Neural cell (in vitro differentiated cells): ENCODE data around the gene ATP11B. TPM values are rescaled to one million over a fixed set of nuclear protein-coding genes. Genes with fewer than 3 reads are reported as not detected.

Experiments
- H2AFZ ChIP-seq: fragments of 200-600, 300-800 bp; sonication (generic), shearing (Covaris generic); 2 replicates; pipeline ENCODE4 v1.6.0; 2014; ENCODE audit warnings: low read depth, mild to moderate bottlenecking, antibody characterized with exemption, low read length, moderate library complexity
- H3F3A ChIP-seq: fragments of 200-600 bp; shearing (Covaris generic); 2 replicates; pipeline ENCODE4 v1.6.1; 2016; ENCODE audit warnings: mild to moderate bottlenecking, moderate library complexity, mixed read lengths, antibody characterized with exemption, low read length; ENCODE audit not compliant: insufficient read depth, poor library complexity, severe bottlenecking
- H3K27ac ChIP-seq: fragments of 200-600, 300-800 bp; sonication (generic), shearing (Covaris generic); 2 replicates; pipeline ENCODE4 v1.5.1; 2014; ENCODE audit warnings: mild to moderate bottlenecking, low read length, moderate library complexity
- H3K27me3 ChIP-seq: fragments of 300-800, 200-600 bp; sonication (generic), shearing (Covaris generic); 2 replicates; pipeline ENCODE4 v1.6.0; 2014; ENCODE audit warnings: mild to moderate bottlenecking, low read depth, low read length, moderate library complexity; ENCODE audit not compliant: insufficient read depth
- H3K36me3 ChIP-seq: fragments of 300-800, 200-600 bp; sonication (generic), shearing (Covaris generic); 2 replicates; pipeline ENCODE4 v1.5.1; 2014; ENCODE audit warnings: mild to moderate bottlenecking, antibody characterized with exemption, low read length, moderate library complexity; ENCODE audit not compliant: insufficient read depth
- H3K4me2 ChIP-seq: fragments of 300-800, 200-600 bp; sonication (generic), shearing (Covaris generic); 2 replicates; pipeline ENCODE4 v1.6.0; 2014; ENCODE audit warnings: mild to moderate bottlenecking, low read length
- H3K4me3 ChIP-seq: fragments of 300-800, 200-600 bp; sonication (generic), shearing (Covaris generic); 2 replicates; pipeline ENCODE4 v1.5.1; 2014; ENCODE audit warnings: mild to moderate bottlenecking, low read length, moderate library complexity
- H3K79me2 ChIP-seq: fragments of 200-600 bp; shearing (Covaris generic); replicated peaks from 2 replicates; pipeline ENCODE4 v1.6.0; 2014; ENCODE audit warnings: mild to moderate bottlenecking, low read length, moderate library complexity; ENCODE audit not compliant: insufficient read depth
- H3K9ac ChIP-seq: fragments of 300-800, 200-600 bp; sonication (generic), shearing (Covaris generic); 2 replicates; pipeline ENCODE4 v1.6.1; 2016; ENCODE audit warnings: mild to moderate bottlenecking, low read length, mixed read lengths
- H3K9me2 ChIP-seq: fragments of 200-600 bp; shearing (Covaris generic); 2 replicates; pipeline ENCODE4 v1.6.1; 2016; ENCODE audit warnings: mild to moderate bottlenecking, low read length, mixed read lengths; ENCODE audit not compliant: insufficient read depth
- H3K9me3 ChIP-seq: fragments of 200-600, 300-800 bp; sonication (generic), shearing (Covaris generic); 2 replicates; pipeline ENCODE4 v1.6.1; 2016; ENCODE audit warnings: mild to moderate bottlenecking, mixed run types, low read length, moderate library complexity, mixed read lengths
- H4K20me1 ChIP-seq: fragments of 200-600 bp; shearing (Covaris generic); 2 replicates; pipeline ENCODE4 v1.6.1; 2016; ENCODE audit warnings: mild to moderate bottlenecking, mixed run types; ENCODE audit not compliant: insufficient read depth
- EP300 ChIP-seq: fragments of 450-650 bp; conservative IDR thresholded peaks from 2 replicates; pipeline ENCODE4 v1.6.1; 2014; ENCODE audit warnings: antibody characterized with exemption, mild to moderate bottlenecking, moderate library complexity; ENCODE audit not compliant: poor library complexity, severe bottlenecking
- EZH2 ChIP-seq: fragments of 200-600, 300-800 bp; shearing (Covaris generic), sonication (generic); IDR thresholded peaks from 2 replicates; pipeline ENCODE4 v1.6.1; 2014; ENCODE audit warnings: antibody characterized with exemption, low read length, borderline replicate concordance, mild to moderate bottlenecking; ENCODE audit not compliant: insufficient read depth, poor library complexity, severe bottlenecking
- MXI1 ChIP-seq: fragments of 450-650 bp; conservative IDR thresholded peaks from 2 replicates; pipeline ENCODE4 v1.6.1; 2014; ENCODE audit warnings: antibody characterized with exemption, mild to moderate bottlenecking; ENCODE audit not compliant: poor library complexity, severe bottlenecking
- POLR2AphosphoS5 ChIP-seq: IDR thresholded peaks from 2 replicates; pipeline ENCODE4 v1.6.1; 2012
- RAD21 ChIP-seq: fragments of 450-650 bp; conservative IDR thresholded peaks from 2 replicates; pipeline ENCODE4 v1.6.1; 2014; ENCODE audit warnings: antibody characterized with exemption, mild to moderate bottlenecking, moderate library complexity
- SMC3 ChIP-seq: fragments of 450-650 bp; conservative IDR thresholded peaks from 2 replicates; pipeline ENCODE4 v1.6.1; 2014; ENCODE audit warnings: antibody characterized with exemption, mild to moderate bottlenecking, moderate library complexity; ENCODE audit not compliant: poor library complexity
- TAF1 ChIP-seq: IDR thresholded peaks from 2 replicates; pipeline ENCODE4 v1.6.1; 2012; ENCODE audit warnings: low read depth
- polyA plus RNA-seq: library from polyadenylated mRNA; depleted of rRNA; stranded (reverse); fragments of >200 nt; gene quantifications from 2 replicates; pipeline ENCODE4 v1.2.3, GENCODE V29; 2014
- TF ChIP-seq, protein P1 (sequence below): IDR thresholded peaks from 2 replicates; pipeline ENCODE4 v1.6.1; 2012; ENCODE audit warnings: borderline replicate concordance
- TF ChIP-seq, protein P2 (sequence below): fragments of 450-650 bp; IDR thresholded peaks from 2 replicates; pipeline ENCODE4 v1.5.1; 2014; ENCODE audit warnings: antibody characterized with exemption, mild to moderate bottlenecking, moderate library complexity; ENCODE audit not compliant: poor library complexity, severe bottlenecking

The ATP11B gene
- polyA plus RNA-seq, 1 donor from 2014 or later = 31.2 TPM

DNA sequence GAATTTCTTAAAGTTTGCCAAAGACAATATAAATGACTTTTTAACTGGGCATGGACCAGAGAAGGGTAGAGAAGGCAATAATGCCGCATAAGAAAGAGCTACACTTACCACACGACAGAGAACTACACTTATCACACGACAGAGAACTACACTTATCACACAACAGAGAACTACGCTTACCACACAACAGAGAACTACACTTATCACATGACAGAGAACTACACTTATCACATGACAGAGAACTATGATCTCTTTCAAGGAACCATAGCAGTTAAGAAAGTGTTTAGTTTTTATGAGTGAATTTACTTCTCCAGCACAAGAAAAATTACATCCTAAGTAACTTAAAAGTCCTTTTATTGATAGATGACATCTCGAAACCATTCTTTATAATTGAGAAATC is 155.0 kb downstream of the ATP11B start:
- H3K27ac ChIP-seq = no peak overlapping the region

DNA sequence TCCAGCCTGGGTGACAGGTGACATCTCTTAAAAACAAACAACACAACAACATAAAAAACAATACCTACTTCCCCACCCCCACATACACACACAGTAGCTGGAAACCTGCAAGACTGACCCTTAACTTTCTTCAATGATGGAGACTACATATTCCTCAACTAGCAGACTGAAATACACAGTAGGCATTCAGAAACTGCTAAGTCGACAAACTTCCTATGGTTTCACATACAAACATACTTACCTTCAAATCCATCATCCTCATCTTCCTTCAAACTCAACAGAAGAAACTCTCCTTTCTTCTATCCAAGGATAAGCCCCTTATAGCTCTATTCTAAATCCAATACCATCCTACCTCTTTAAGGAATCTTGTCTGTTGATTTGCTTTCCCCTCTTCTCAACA is 156.4 kb downstream of the ATP11B start:
- H3K9me2 ChIP-seq = no peaks in the 10 kb centered on the region
- H3K79me2 ChIP-seq = no peaks in the 10 kb centered on the region
- no peak overlapping the region for H3K9ac ChIP-seq
- H3K36me3 ChIP-seq = no peaks in the 10 kb centered on the region
- H3F3A ChIP-seq = no peaks in the 10 kb centered on the region
- H3K4me3 ChIP-seq = no peak overlapping the region
- no peak overlapping the region for H3K27ac ChIP-seq
- H3K9me3 ChIP-seq = no peaks in the 10 kb centered on the region
- H3K4me2 ChIP-seq = no peak overlapping the region
- TF ChIP-seq TAF1 (no peak), SMC3 (no peak), POLR2AphosphoS5 (no peak)
- TF ChIP-seq, protein P1, sequence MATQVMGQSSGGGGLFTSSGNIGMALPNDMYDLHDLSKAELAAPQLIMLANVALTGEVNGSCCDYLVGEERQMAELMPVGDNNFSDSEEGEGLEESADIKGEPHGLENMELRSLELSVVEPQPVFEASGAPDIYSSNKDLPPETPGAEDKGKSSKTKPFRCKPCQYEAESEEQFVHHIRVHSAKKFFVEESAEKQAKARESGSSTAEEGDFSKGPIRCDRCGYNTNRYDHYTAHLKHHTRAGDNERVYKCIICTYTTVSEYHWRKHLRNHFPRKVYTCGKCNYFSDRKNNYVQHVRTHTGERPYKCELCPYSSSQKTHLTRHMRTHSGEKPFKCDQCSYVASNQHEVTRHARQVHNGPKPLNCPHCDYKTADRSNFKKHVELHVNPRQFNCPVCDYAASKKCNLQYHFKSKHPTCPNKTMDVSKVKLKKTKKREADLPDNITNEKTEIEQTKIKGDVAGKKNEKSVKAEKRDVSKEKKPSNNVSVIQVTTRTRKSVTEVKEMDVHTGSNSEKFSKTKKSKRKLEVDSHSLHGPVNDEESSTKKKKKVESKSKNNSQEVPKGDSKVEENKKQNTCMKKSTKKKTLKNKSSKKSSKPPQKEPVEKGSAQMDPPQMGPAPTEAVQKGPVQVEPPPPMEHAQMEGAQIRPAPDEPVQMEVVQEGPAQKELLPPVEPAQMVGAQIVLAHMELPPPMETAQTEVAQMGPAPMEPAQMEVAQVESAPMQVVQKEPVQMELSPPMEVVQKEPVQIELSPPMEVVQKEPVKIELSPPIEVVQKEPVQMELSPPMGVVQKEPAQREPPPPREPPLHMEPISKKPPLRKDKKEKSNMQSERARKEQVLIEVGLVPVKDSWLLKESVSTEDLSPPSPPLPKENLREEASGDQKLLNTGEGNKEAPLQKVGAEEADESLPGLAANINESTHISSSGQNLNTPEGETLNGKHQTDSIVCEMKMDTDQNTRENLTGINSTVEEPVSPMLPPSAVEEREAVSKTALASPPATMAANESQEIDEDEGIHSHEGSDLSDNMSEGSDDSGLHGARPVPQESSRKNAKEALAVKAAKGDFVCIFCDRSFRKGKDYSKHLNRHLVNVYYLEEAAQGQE = no peak
- TF ChIP-seq, protein P2, sequence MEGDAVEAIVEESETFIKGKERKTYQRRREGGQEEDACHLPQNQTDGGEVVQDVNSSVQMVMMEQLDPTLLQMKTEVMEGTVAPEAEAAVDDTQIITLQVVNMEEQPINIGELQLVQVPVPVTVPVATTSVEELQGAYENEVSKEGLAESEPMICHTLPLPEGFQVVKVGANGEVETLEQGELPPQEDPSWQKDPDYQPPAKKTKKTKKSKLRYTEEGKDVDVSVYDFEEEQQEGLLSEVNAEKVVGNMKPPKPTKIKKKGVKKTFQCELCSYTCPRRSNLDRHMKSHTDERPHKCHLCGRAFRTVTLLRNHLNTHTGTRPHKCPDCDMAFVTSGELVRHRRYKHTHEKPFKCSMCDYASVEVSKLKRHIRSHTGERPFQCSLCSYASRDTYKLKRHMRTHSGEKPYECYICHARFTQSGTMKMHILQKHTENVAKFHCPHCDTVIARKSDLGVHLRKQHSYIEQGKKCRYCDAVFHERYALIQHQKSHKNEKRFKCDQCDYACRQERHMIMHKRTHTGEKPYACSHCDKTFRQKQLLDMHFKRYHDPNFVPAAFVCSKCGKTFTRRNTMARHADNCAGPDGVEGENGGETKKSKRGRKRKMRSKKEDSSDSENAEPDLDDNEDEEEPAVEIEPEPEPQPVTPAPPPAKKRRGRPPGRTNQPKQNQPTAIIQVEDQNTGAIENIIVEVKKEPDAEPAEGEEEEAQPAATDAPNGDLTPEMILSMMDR = no peak
- no peaks in the 10 kb centered on the region for H3K27me3 ChIP-seq
- H2AFZ ChIP-seq = no peak overlapping the region
- H4K20me1 ChIP-seq = no peaks in the 10 kb centered on the region

More for the DNA sequence above, 155.0 kb downstream of the ATP11B start:
- no peak for TF ChIP-seq TAF1
- TF ChIP-seq, protein P2 = no peak
- TF ChIP-seq MXI1 = no peak
- TF ChIP-seq SMC3 = no peak
- no peak for TF ChIP-seq EZH2
- TF ChIP-seq RAD21 = no peak
- TF ChIP-seq POLR2AphosphoS5 = no peak
- TF ChIP-seq, protein P1 = no peak
- no peak for TF ChIP-seq EP300
- Histone ChIP-seq H3K27me3 (no peaks in the 10 kb centered on the region), H3K79me2 (no peaks in the 10 kb centered on the region), H3K9ac (no peak overlapping the region), H3F3A (no peaks in the 10 kb centered on the region), H4K20me1 (no peaks in the 10 kb centered on the region), H3K4me2 (no peak overlapping the region), H3K36me3 (no peaks in the 10 kb centered on the region), H2AFZ (no peak overlapping the region), H3K9me2 (no peaks in the 10 kb centered on the region), H3K4me3 (no peak overlapping the region), H3K9me3 (no peaks in the 10 kb centered on the region)
